HEK293T (cell line): ENCODE measurements around the gene IRX1.

ENCODE experiments used
- CTCF ChIA-PET: fragments of 350-600 bp; formaldehyde crosslinking; extraction: SDS; loops from one replicate; lab custom pipeline; 2021; ENCODE audit warnings: antibody characterized with exemption, inconsistent platforms; lab: Yijun Ruan, JAX
- POLR2A ChIA-PET: fragments of 350-600 bp; formaldehyde crosslinking; extraction: SDS; loops from one replicate; lab custom pipeline; 2020; ENCODE audit warnings: antibody characterized with exemption, inconsistent platforms; lab: Yijun Ruan, JAX
- DNase-seq: peaks from one replicate; pipeline ENCODE4 v3.0.0; 2012; ENCODE audit warnings: mixed read lengths; ENCODE audit errors: extremely low spot score
- ARNT ChIP-seq: fragments of 450-650 bp; IDR thresholded peaks from 2 replicates; pipeline ENCODE4 v1.6.1; 2017; ENCODE audit warnings: mild to moderate bottlenecking
- BHLHE40 ChIP-seq: fragments of 450-650 bp; IDR thresholded peaks from 2 replicates; pipeline ENCODE4 v1.6.1; 2016; ENCODE audit warnings: mild to moderate bottlenecking, moderate library complexity, borderline replicate concordance
- CTBP1 ChIP-seq: fragments of 450-650 bp; IDR thresholded peaks from 2 replicates; pipeline ENCODE4 v1.6.1; 2016; ENCODE audit warnings: borderline replicate concordance
- ELF4 ChIP-seq: fragments of 450-650 bp; IDR thresholded peaks from 2 replicates; pipeline ENCODE4 v1.6.1; 2017; ENCODE audit warnings: antibody characterized with exemption
- FOXA1 ChIP-seq: fragments of 450-650 bp; IDR thresholded peaks from 2 replicates; pipeline ENCODE4 v1.6.1; 2016; ENCODE audit warnings: mild to moderate bottlenecking
- FOXK2 ChIP-seq: fragments of 450-650 bp; IDR thresholded peaks from 2 replicates; pipeline ENCODE4 v1.6.1; 2016; ENCODE audit warnings: mild to moderate bottlenecking
- FOXM1 ChIP-seq: fragments of 450-650 bp; IDR thresholded peaks from 2 replicates; pipeline ENCODE4 v1.6.1; 2017; ENCODE audit warnings: mild to moderate bottlenecking, borderline replicate concordance
- HDGF ChIP-seq: fragments of 450-650 bp; IDR thresholded peaks from 2 replicates; pipeline ENCODE4 v1.6.1; 2017; ENCODE audit warnings: antibody characterized with exemption, borderline replicate concordance
- L3MBTL2 ChIP-seq: fragments of 450-650 bp; conservative IDR thresholded peaks from 2 replicates; pipeline ENCODE4 v1.6.1; 2016; ENCODE audit warnings: mild to moderate bottlenecking
- LEF1 ChIP-seq: fragments of 450-650 bp; IDR thresholded peaks from 2 replicates; pipeline ENCODE4 v1.6.1; 2017; ENCODE audit warnings: mild to moderate bottlenecking, borderline replicate concordance
- NFRKB ChIP-seq: fragments of 450-650 bp; IDR thresholded peaks from 2 replicates; pipeline ENCODE4 v1.6.1; 2016; ENCODE audit warnings: mild to moderate bottlenecking, moderate library complexity
- PKNOX1 ChIP-seq: fragments of 450-650 bp; IDR thresholded peaks from 2 replicates; pipeline ENCODE4 v1.6.1; 2016
- SP1 ChIP-seq: fragments of 450-650 bp; IDR thresholded peaks from 2 replicates; pipeline ENCODE4 v1.6.1; 2017
- SUZ12 ChIP-seq: fragments of 450-650 bp; IDR thresholded peaks from 2 replicates; pipeline ENCODE4 v1.6.1; 2016; ENCODE audit warnings: mild to moderate bottlenecking
- TARDBP ChIP-seq: fragments of 450-650 bp; IDR thresholded peaks from 2 replicates; pipeline ENCODE4 v1.6.1; 2016
- ZNF384 ChIP-seq: fragments of 450-650 bp; IDR thresholded peaks from 2 replicates; pipeline ENCODE4 v1.6.1; 2016

IRX1 gene

GRCh38 chr5:3595006-3595961 is at the start of gene IRX1:
IRX1 (plus strand) TSS chr5:3595832; CDS start chr5:3596106, 274 bp downstream.
- CTCF ChIA-PET: no interaction called here
- POLR2A ChIA-PET: no interaction called here
- DNase-seq: no peak
- TF ChIP-seq FOXK2: no peak
- TF ChIP-seq BHLHE40: no peak
- TF ChIP-seq SUZ12: no peak
- TF ChIP-seq PKNOX1: no peak

- TF ChIP-seq CTBP1 (no peak), SP1 (no peak), ARNT (no peak), ELF4 (no peak), L3MBTL2 (no peak), FOXK2 (no peak)
- ChIA-PET CTCF (no interaction called here), POLR2A (no interaction called here)
- no peak for DNase-seq
Measured at GRCh38 chr5:3546028-3546427, 49.6 kb upstream of the IRX1 start.

GRCh38 chr5:3564116-3564515 is 31.5 kb upstream of the IRX1 start:
- POLR2A ChIA-PET: no interaction called here
- DNase-seq: no peak
- no peak for TF ChIP-seq FOXA1
- no peak for TF ChIP-seq PKNOX1
- no peak for TF ChIP-seq FOXK2
- no peak for TF ChIP-seq ZNF384
- CTCF ChIA-PET: no interaction called here

GRCh38 chr5:3564827-3565518 is 30.7 kb upstream of the IRX1 start:
- ChIA-PET POLR2A (no interaction called here), CTCF (no interaction called here)
- DNase-seq: no peak
- TF ChIP-seq L3MBTL2 (no peak), NFRKB (no peak), SUZ12 (no peak), ELF4 (no peak), TARDBP (no peak), FOXM1 (no peak), LEF1 (no peak), SP1 (no peak), ARNT (no peak), BHLHE40 (no peak), PKNOX1 (no peak)

- TF ChIP-seq FOXK2 (no peak), SP1 (no peak), BHLHE40 (no peak), FOXA1 (no peak), NFRKB (no peak), CTBP1 (no peak), SUZ12 (no peak), ARNT (no peak), PKNOX1 (no peak), HDGF (no peak), FOXM1 (no peak), LEF1 (no peak), TARDBP (no peak), ELF4 (no peak), ZNF384 (no peak), L3MBTL2 (no peak)
- DNase-seq: no peak
- POLR2A ChIA-PET: no interaction called here
- CTCF ChIA-PET: no interaction called here
Measured at GRCh38 chr5:3584724-3585531, 10.7 kb upstream of the IRX1 start.
